ENCODE data around the gene SPATA2L. TPM values are rescaled to one million over a fixed set of nuclear protein-coding genes. Genes with fewer than 3 reads are reported as not detected.

The SPATA2L gene
- total RNA-seq, 4 donors from 2014 or later = 14.1 to 32.3 (median 21.5) TPM

Other genes with a start within 250 kb of the SPATA2L start
- gene ANKRD11, start 211.1 kb downstream of the SPATA2L start, total RNA-seq = 100 to 1,000 TPM in 3 of 4 donors, 10 to 100 TPM in 1; 85.4 to 212 (median 127) TPM
- 100 to 1,000 TPM; 131 to 324 (median 144) TPM for gene SPG7, start 193.3 kb downstream of the SPATA2L start, total RNA-seq
- 1,000 to 10,000 TPM; 4,033 to 9,308 (median 7,964) TPM for gene RPL13, start 141.0 kb downstream of the SPATA2L start, total RNA-seq
- gene CPNE7, start 125.9 kb downstream of the SPATA2L start, total RNA-seq = 10 to 100 TPM in 1 of 4 donors, 1 to 10 TPM in 1, under 1 TPM in 1, not detected in 1; 0.51 to 12.9 (median 2.9) TPM
- gene DPEP1, start 88.1 kb downstream of the SPATA2L start, total RNA-seq = 1 to 10 TPM in 3 of 4 donors, not detected in 1; 1.3 to 2.3 (median 2.2) TPM
- 100 to 1,000 TPM in 1 of 4 donors, 10 to 100 TPM in 3; 71.8 to 125 (median 86.6) TPM for gene CHMP1A, start 44.0 kb downstream of the SPATA2L start, total RNA-seq
- 1 to 10 TPM; 3.2 to 9.7 (median 4.4) TPM for gene SPATA33, start 43.9 kb downstream of the SPATA2L start, total RNA-seq
- 100 to 1,000 TPM in 1 of 4 donors, 10 to 100 TPM in 3; 42.8 to 118 (median 55.0) TPM for gene CDK10, start 15.0 kb downstream of the SPATA2L start, total RNA-seq
- gene VPS9D1, start 19.2 kb upstream of the SPATA2L start, total RNA-seq = 10 to 100 TPM in 3 of 4 donors, 1 to 10 TPM in 1; 9.1 to 13.5 (median 10.2) TPM
- gene ZNF276, start 19.8 kb upstream of the SPATA2L start, total RNA-seq = 100 to 1,000 TPM in 1 of 4 donors, 10 to 100 TPM in 3; 39.8 to 106 (median 46.0) TPM
- 10 to 100 TPM in 1 of 4 donors, 1 to 10 TPM in 3; 2.8 to 11.3 (median 8.1) TPM for gene FANCA, start 114.9 kb upstream of the SPATA2L start, total RNA-seq
- gene SPIRE2, start 126.8 kb upstream of the SPATA2L start, total RNA-seq = 1 to 10 TPM; 4.5 to 6.6 (median 5.5) TPM
- 100 to 1,000 TPM; 166 to 260 (median 182) TPM for gene TCF25, start 171.9 kb upstream of the SPATA2L start, total RNA-seq
- 10 to 100 TPM in 2 of 4 donors, 1 to 10 TPM in 2; 3.6 to 29.3 (median 8.9) TPM for gene MC1R, start 217.2 kb upstream of the SPATA2L start, total RNA-seq
- 1 to 10 TPM; 1.2 to 9.2 (median 4.6) TPM for gene TUBB3, start 221.6 kb upstream of the SPATA2L start, total RNA-seq
- gene DEF8, start 247.1 kb upstream of the SPATA2L start, total RNA-seq = 100 to 1,000 TPM in 2 of 4 donors, 10 to 100 TPM in 2; 89.3 to 107 (median 99.7) TPM